D341Med (cell line): ENCODE measurements around the gene NBAS.
"Not testable (repeated sequence)": the region's sequence is repeated elsewhere in the genome, so short reads cannot be mapped to it uniquely, and the experiment has no call there.

Experiments
- DNase-seq: peaks from one replicate; pipeline ENCODE4 v3.0.0; 2012; ENCODE audit warnings: low spot score

Gene NBAS

GRCh38 chr2:15460112-15460620, 101.0 kb downstream of the NBAS start:
- no peak for DNase-seq

GRCh38 chr2:15458277-15458676, 102.9 kb downstream of the NBAS start:
- no peak for DNase-seq

GRCh38 chr2:15457868-15458267, 103.3 kb downstream of the NBAS start:
- no peak for DNase-seq

- DNase-seq: no peak
These were observed 104.8 kb downstream of the NBAS start for GRCh38 chr2:15456352-15456751.

- DNase-seq: no peak
These were observed 110.3 kb downstream of the NBAS start for GRCh38 chr2:15450808-15451207.

GRCh38 chr2:15449556-15450236, 111.4 kb downstream of the NBAS start:
- no peak for DNase-seq

GRCh38 chr2:15448250-15448839, 112.8 kb downstream of the NBAS start:
- no peak for DNase-seq

- no peak for DNase-seq
These were observed 113.8 kb downstream of the NBAS start for GRCh38 chr2:15447381-15447780.

- no peak for DNase-seq
These were observed 114.2 kb downstream of the NBAS start for GRCh38 chr2:15446961-15447360.

GRCh38 chr2:15445891-15446562, 115.1 kb downstream of the NBAS start:
- DNase-seq: no peak

- not testable (repeated sequence) for DNase-seq
These were observed 121.2 kb downstream of the NBAS start for GRCh38 chr2:15439768-15440524.

- not testable (repeated sequence) for DNase-seq
These were observed 121.8 kb downstream of the NBAS start for GRCh38 chr2:15439366-15439765.

GRCh38 chr2:15436195-15436594, 124.9 kb downstream of the NBAS start:
- DNase-seq: no peak

- DNase-seq: no peak
These were observed 125.7 kb downstream of the NBAS start for GRCh38 chr2:15435474-15435873.

GRCh38 chr2:15432642-15433256, 128.4 kb downstream of the NBAS start:
- DNase-seq: peak; percentile 31

GRCh38 chr2:15429032-15429431, 132.1 kb downstream of the NBAS start:
- DNase-seq: no peak

- no peak for DNase-seq
These were observed 133.1 kb downstream of the NBAS start for GRCh38 chr2:15427987-15428386.

GRCh38 chr2:15426606-15427005, 134.5 kb downstream of the NBAS start:
- DNase-seq: no peak

GRCh38 chr2:15425712-15426111, 135.4 kb downstream of the NBAS start:
- no peak for DNase-seq

- DNase-seq: no peak
These were observed 139.4 kb downstream of the NBAS start for GRCh38 chr2:15421753-15422152.

GRCh38 chr2:15415748-15416147, 145.4 kb downstream of the NBAS start:
- no peak for DNase-seq

- no peak for DNase-seq
These were observed 148.4 kb downstream of the NBAS start for GRCh38 chr2:15412779-15413178.
